Natural killer cell (primary cell): ENCODE results near the gene ARHGEF37. TPM values are rescaled to one million over a fixed set of nuclear protein-coding genes. Genes with fewer than 3 reads are reported as not detected.
A peak's percentile ranks its signal among the peaks of the same experiment; 100 is the strongest.

Experiments
- ATAC-seq, 3 donors: fragments of 150-1000 bp in 2 of 3; fragments of 200-7000 bp in 1 of 3; cut with Tn5 transposase; 1 replicate in 1 of 3; 2 replicates in 2 of 3; pipeline ENCODE4 v1.10.0; 2021; ENCODE audit warnings: mild to moderate bottlenecking in 2 of 3, moderate library complexity in 2 of 3
- DNase-seq, 2 donors: peaks; one replicate each; pipeline versions ENCODE4 v3.0.0 to v3.0.0-alpha.2; 2013 to 2021; ENCODE audit warnings: mixed read lengths in 1 of 2
- H3K27ac ChIP-seq: one replicate; pipeline ENCODE4 v1.5.1; 2013; ENCODE audit warnings: mild to moderate bottlenecking, low read length
- H3K27me3 ChIP-seq: one replicate; pipeline ENCODE4 v1.6.1; 2013; ENCODE audit warnings: low read length; ENCODE audit not compliant: control insufficient read depth, insufficient read depth
- H3K36me3 ChIP-seq: one replicate; pipeline ENCODE4 v1.6.1; 2013; ENCODE audit warnings: low read length; ENCODE audit not compliant: control insufficient read depth, insufficient read depth
- H3K4me1 ChIP-seq: one replicate; pipeline ENCODE4 v1.6.1; 2013; ENCODE audit warnings: low read length; ENCODE audit not compliant: control insufficient read depth, insufficient read depth
- H3K4me3 ChIP-seq: one replicate; pipeline ENCODE4 v1.5.1; 2013; ENCODE audit warnings: low read length
- H3K9me3 ChIP-seq: one replicate; pipeline ENCODE4 v1.6.1; 2013; ENCODE audit warnings: low read length; ENCODE audit not compliant: control insufficient read depth, insufficient read depth
- H3K27ac Mint-ChIP-seq, 2 donors: one replicate each; pipeline ENCODE4 v1.8.0; 2022; ENCODE audit warnings: mild to moderate bottlenecking in 2 of 2, mixed read lengths in 2 of 2, moderate library complexity in 1 of 2
- H3K27me3 Mint-ChIP-seq, 2 donors: one replicate each; pipeline ENCODE4 v1.8.0; 2022; ENCODE audit warnings: low read depth in 2 of 2, mixed read lengths in 2 of 2
- H3K36me3 Mint-ChIP-seq: one replicate; pipeline ENCODE4 v1.8.0; 2022; ENCODE audit warnings: mixed read lengths
- H3K4me1 Mint-ChIP-seq, 2 donors: one replicate each; pipeline ENCODE4 v1.8.0; 2022; ENCODE audit warnings: mixed read lengths in 2 of 2
- H3K4me3 Mint-ChIP-seq: one replicate; pipeline ENCODE4 v1.8.0; 2022; ENCODE audit warnings: mild to moderate bottlenecking, moderate library complexity, mixed read lengths
- H3K9me3 Mint-ChIP-seq, 2 donors: one replicate each; pipeline ENCODE4 v1.8.0; 2022; ENCODE audit warnings: mixed read lengths in 2 of 2
- whole genome bisulfite sequencing: methylation state at CpG from one replicate; pipeline ENCODE4 v1.1.7; 2013; ENCODE audit warnings: missing lambda C conversion rate; ENCODE audit not compliant: insufficient coverage; 5-methylcytosine and 5-hydroxymethylcytosine counted together
- intact Hi-C: fragments of 100-400 bp; cut with micrococcal nuclease; formaldehyde crosslinking; loops from one replicate; pipeline ENCODE4 v1.14.2; 2022
- total RNA-seq, 4 donors: library from RNA; stranded (reverse); fragments of 120-200 nt in 1 of 4; gene quantifications; one replicate each; pipeline versions ENCODE4 v1.2.3 to v1.2.4, GENCODE V29; 2013 to 2022
- TF ChIP-seq, protein P1 (sequence below): fragments of 200-600 bp; IDR thresholded peaks from one replicate; pipeline ENCODE4 v1.8.0; 2022; ENCODE audit warnings: antibody characterized with exemption

Gene ARHGEF37
- total RNA-seq, 3 donors from 2014 or later (not counting 1 experiment from before 2014, with no cell fraction given): 0.61 to 2.6 TPM; not detected in 1

- intact Hi-C loops: no loop called here
- peaks cover 52 to 63% of the 10 kb centered on the region in 2 donors for H3K4me1 Mint-ChIP-seq
- peak overlapping the region; percentile 25 for H3K4me3 Mint-ChIP-seq
- Histone ChIP-seq H3K36me3 (peaks cover 21% of the 10 kb centered on the region), H3K4me1 (peaks cover 14% of the 10 kb centered on the region), H3K27me3 (no peaks in the 10 kb centered on the region), H3K4me3 (no peak overlapping the region), H3K27ac (no peak overlapping the region), H3K9me3 (no peaks in the 10 kb centered on the region)
- ATAC-seq (no peak), DNase-seq (no peak)
- no peaks in the 10 kb centered on the region for H3K27me3 Mint-ChIP-seq
- no peaks in the 10 kb centered on the region for H3K36me3 Mint-ChIP-seq
- 73% methylated on average over 3 of the region's 3 CpGs for WGBS
- peak overlapping the region; percentile 67 to 75 for H3K27ac Mint-ChIP-seq
- TF ChIP-seq, protein P1, sequence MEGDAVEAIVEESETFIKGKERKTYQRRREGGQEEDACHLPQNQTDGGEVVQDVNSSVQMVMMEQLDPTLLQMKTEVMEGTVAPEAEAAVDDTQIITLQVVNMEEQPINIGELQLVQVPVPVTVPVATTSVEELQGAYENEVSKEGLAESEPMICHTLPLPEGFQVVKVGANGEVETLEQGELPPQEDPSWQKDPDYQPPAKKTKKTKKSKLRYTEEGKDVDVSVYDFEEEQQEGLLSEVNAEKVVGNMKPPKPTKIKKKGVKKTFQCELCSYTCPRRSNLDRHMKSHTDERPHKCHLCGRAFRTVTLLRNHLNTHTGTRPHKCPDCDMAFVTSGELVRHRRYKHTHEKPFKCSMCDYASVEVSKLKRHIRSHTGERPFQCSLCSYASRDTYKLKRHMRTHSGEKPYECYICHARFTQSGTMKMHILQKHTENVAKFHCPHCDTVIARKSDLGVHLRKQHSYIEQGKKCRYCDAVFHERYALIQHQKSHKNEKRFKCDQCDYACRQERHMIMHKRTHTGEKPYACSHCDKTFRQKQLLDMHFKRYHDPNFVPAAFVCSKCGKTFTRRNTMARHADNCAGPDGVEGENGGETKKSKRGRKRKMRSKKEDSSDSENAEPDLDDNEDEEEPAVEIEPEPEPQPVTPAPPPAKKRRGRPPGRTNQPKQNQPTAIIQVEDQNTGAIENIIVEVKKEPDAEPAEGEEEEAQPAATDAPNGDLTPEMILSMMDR: no peak
- H3K9me3 Mint-ChIP-seq: no peaks in the 10 kb centered on the region
These were observed 41.2 kb upstream of the ARHGEF37 start for GRCh38 chr5:149540089-149540488.

- Histone ChIP-seq H3K9me3 (no peaks in the 10 kb centered on the region), H3K36me3 (peaks cover 24% of the 10 kb centered on the region), H3K4me1 (peaks cover 6% of the 10 kb centered on the region), H3K27ac (no peak overlapping the region), H3K27me3 (no peaks in the 10 kb centered on the region), H3K4me3 (no peak overlapping the region)
- no peaks in the 10 kb centered on the region for H3K9me3 Mint-ChIP-seq
- H3K27me3 Mint-ChIP-seq: no peaks in the 10 kb centered on the region
- no peaks in the 10 kb centered on the region for H3K36me3 Mint-ChIP-seq
- peaks cover 47 to 64% of the 10 kb centered on the region in 2 donors for H3K4me1 Mint-ChIP-seq
- ATAC-seq (no peak), DNase-seq (no peak)
- H3K4me3 Mint-ChIP-seq: no peak overlapping the region
- intact Hi-C loops: no loop called here
- WGBS: 94% methylated on average over 6 of the region's 6 CpGs
- TF ChIP-seq, protein P1: no peak
- H3K27ac Mint-ChIP-seq: no peak overlapping the region
These were observed 39.4 kb upstream of the ARHGEF37 start for GRCh38 chr5:149541893-149542292.

- Mint-ChIP-seq H3K4me3 (peak overlapping the region; percentile 8), H3K27ac (peak overlapping the region; percentile 79 to 85), H3K27me3 (no peaks in the 10 kb centered on the region), H3K9me3 (no peaks in the 10 kb centered on the region), H3K4me1 (peaks cover 47 to 68% of the 10 kb centered on the region in 2 donors), H3K36me3 (no peaks in the 10 kb centered on the region)
- H3K9me3 ChIP-seq: no peaks in the 10 kb centered on the region
- intact Hi-C loops: no loop called here
- DNase-seq (no peak), ATAC-seq (no peak)
- peaks cover 30% of the 10 kb centered on the region for H3K36me3 ChIP-seq
- H3K4me1 ChIP-seq: peaks cover 14% of the 10 kb centered on the region
- H3K27ac ChIP-seq: no peak overlapping the region
- WGBS: 80% methylated on average over 7 of the region's 8 CpGs
- TF ChIP-seq, protein P1: no peak
- no peak overlapping the region for H3K4me3 ChIP-seq
- no peaks in the 10 kb centered on the region for H3K27me3 ChIP-seq
These were observed 37.8 kb upstream of the ARHGEF37 start for GRCh38 chr5:149543361-149544027.

- intact Hi-C loops: no loop called here
- no peak overlapping the region for H3K4me3 Mint-ChIP-seq
- no peaks in the 10 kb centered on the region for H3K36me3 Mint-ChIP-seq
- TF ChIP-seq, protein P1: no peak
- peaks cover 51 to 71% of the 10 kb centered on the region in 2 donors for H3K4me1 Mint-ChIP-seq
- Histone ChIP-seq H3K27me3 (no peaks in the 10 kb centered on the region), H3K36me3 (peaks cover 30% of the 10 kb centered on the region), H3K4me3 (no peak overlapping the region), H3K27ac (no peak overlapping the region), H3K4me1 (peaks cover 14% of the 10 kb centered on the region), H3K9me3 (no peaks in the 10 kb centered on the region)
- H3K9me3 Mint-ChIP-seq: no peaks in the 10 kb centered on the region
- ATAC-seq: peak in 1 of 3 donors; percentile 67
- 53% methylated on average over 3 of the region's 3 CpGs for WGBS
- DNase-seq: no peak
- peak overlapping the region; percentile 79 to 85 for H3K27ac Mint-ChIP-seq
- H3K27me3 Mint-ChIP-seq: no peaks in the 10 kb centered on the region
These were observed 37.3 kb upstream of the ARHGEF37 start for GRCh38 chr5:149544028-149544420.
